Measurements from ENCODE around the gene MIA2.
"Not testable (repeated sequence)": the region's sequence is repeated elsewhere in the genome, so short reads cannot be mapped to it uniquely, and the experiment has no call there.

GRCh38 chr14:39341126-39341525, 107.4 kb downstream of the MIA2 start:
- TF ChIP-seq, protein P1, sequence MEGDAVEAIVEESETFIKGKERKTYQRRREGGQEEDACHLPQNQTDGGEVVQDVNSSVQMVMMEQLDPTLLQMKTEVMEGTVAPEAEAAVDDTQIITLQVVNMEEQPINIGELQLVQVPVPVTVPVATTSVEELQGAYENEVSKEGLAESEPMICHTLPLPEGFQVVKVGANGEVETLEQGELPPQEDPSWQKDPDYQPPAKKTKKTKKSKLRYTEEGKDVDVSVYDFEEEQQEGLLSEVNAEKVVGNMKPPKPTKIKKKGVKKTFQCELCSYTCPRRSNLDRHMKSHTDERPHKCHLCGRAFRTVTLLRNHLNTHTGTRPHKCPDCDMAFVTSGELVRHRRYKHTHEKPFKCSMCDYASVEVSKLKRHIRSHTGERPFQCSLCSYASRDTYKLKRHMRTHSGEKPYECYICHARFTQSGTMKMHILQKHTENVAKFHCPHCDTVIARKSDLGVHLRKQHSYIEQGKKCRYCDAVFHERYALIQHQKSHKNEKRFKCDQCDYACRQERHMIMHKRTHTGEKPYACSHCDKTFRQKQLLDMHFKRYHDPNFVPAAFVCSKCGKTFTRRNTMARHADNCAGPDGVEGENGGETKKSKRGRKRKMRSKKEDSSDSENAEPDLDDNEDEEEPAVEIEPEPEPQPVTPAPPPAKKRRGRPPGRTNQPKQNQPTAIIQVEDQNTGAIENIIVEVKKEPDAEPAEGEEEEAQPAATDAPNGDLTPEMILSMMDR (conservative IDR thresholded peaks at IDR 0.05 in 1 of 2, IDR thresholded peaks at IDR 0.05 in 1 of 2; ENCODE audit: extremely low read depth in 1 of 2, insufficient read depth in 1 of 2, low read depth in 1 of 2, low read length in 2 of 2) = not testable (repeated sequence)
- TF ChIP-seq EZH2 (IDR thresholded peaks at IDR 0.05; ENCODE audit: borderline replicate concordance, low read length) = not testable (repeated sequence)
